Small intestine (tissue), 7 donors: ENCODE measurements around the gene CHST8. TPM values are rescaled to one million over a fixed set of nuclear protein-coding genes. Genes with fewer than 3 reads are reported as not detected.

Source experiments
- DNase-seq, 2 donors: peaks; one replicate each; pipeline versions ENCODE4 v3.0.0 to v3.0.0-alpha.2; 2013
- FAIRE-seq: peaks from 2 replicates; lab custom pipeline; 2012; peaks lifted over from hg19 to GRCh38; lab: Jason Lieb, UNC
- H3K27ac ChIP-seq, 3 donors: one replicate each; pipeline ENCODE4 v1.5.1; 2013; ENCODE audit warnings: low read length in 2 of 3, mild to moderate bottlenecking in 2 of 3, control low read depth in 1 of 3, inconsistent platforms in 1 of 3, low read depth in 1 of 3, moderate library complexity in 1 of 3
- H3K27me3 ChIP-seq, 3 donors: one replicate each; pipeline ENCODE4 v1.6.1; 2013; ENCODE audit warnings: low read length in 3 of 3, inconsistent platforms in 1 of 3; ENCODE audit not compliant: control insufficient read depth in 3 of 3, insufficient read depth in 3 of 3
- H3K36me3 ChIP-seq, 3 donors: one replicate each; pipeline ENCODE4 v1.6.1; 2013; ENCODE audit warnings: low read length in 3 of 3, inconsistent platforms in 1 of 3, low read depth in 1 of 3, mild to moderate bottlenecking in 1 of 3, moderate library complexity in 1 of 3; ENCODE audit not compliant: control insufficient read depth in 3 of 3, insufficient read depth in 2 of 3
- H3K4me1 ChIP-seq, 3 donors: one replicate each; pipeline ENCODE4 v1.6.1; 2013; ENCODE audit warnings: low read length in 2 of 3, inconsistent platforms in 1 of 3, low read depth in 1 of 3, mild to moderate bottlenecking in 1 of 3, moderate library complexity in 1 of 3; ENCODE audit not compliant: control insufficient read depth in 3 of 3, insufficient read depth in 2 of 3
- H3K4me3 ChIP-seq, 3 donors: one replicate each; pipeline ENCODE4 v1.5.1; 2013; ENCODE audit warnings: low read length in 3 of 3, control low read depth in 1 of 3, inconsistent platforms in 1 of 3, low read depth in 1 of 3, mild to moderate bottlenecking in 1 of 3, moderate library complexity in 1 of 3
- H3K9me3 ChIP-seq, 2 donors: one replicate each; pipeline ENCODE4 v1.6.1; 2013; ENCODE audit warnings: low read depth in 1 of 2, low read length in 1 of 2; ENCODE audit not compliant: control insufficient read depth in 2 of 2, insufficient read depth in 1 of 2
- WGBS, 3 donors: extraction: QIAGEN DNeasy Blood & Tissue Kit; methylation state at CpG; one replicate each; pipeline ENCODE4 v1.1.7; 2013; 5-methylcytosine and 5-hydroxymethylcytosine counted together
- polyA plus RNA-seq, 4 donors: library from polyadenylated mRNA; stranded (reverse) in 3 of 4; unstranded in 1 of 4; fragments of 200-250 nt in 3 of 4; fragments of 120-200 nt in 1 of 4; gene quantifications; one replicate each; pipeline versions ENCODE4 v1.2.1 to v1.2.3, GENCODE V29; 2013
- donor health status: healthy with polysubstance abuse.
- donor health status: control.
- donor health status: control.
- donor health status: Bipolar disorder and iron deficiency.
- donor health status: healthy.

CHST8 gene
- polyA plus RNA-seq, 4 donors = 0.21 to 0.54 TPM; not detected in 2

DNA sequence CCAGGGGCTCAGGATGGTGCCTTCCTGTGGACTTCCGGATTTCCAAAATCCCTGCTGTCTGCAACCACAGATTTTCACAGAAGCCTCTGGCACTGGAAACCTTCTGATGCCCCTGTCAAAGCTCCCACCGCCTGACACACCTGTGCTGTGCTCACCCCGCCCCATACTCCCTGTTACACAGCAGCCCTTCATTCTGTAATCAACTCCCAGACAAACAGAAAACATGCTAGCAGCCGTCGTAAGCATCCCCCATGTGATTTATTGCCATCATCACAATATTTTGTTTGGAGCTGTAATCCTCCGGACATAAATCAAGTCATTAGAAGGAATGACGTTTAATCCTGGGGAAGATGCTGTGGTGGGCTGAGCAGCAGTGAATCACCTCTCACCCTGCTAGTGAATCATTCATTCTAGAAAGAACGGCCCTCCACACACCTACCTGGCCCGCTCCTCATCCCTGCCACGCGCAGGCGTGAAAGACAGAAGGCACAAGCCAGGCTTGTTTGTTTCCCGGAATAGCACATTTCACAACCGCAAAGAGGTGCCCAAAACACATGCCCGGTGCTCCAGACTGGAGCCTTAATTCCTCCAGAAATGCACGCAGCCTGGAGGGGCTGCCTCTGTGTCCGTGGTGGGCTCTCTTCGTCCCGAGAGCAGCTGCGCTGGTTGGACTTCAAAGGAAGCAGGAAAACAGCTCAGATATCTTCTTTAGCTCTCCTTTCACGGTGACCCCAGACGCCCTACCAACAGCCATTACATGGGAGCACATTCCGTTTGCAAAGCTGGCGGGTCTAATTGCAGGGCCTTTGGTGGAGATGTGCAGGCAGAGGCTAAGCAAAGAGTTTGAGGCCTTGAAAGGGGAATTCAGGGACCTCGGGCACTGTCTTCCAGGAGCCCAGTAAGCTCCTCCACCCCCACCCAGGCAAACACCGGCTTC is 133.6 kb downstream of the CHST8 start:
- no peak for FAIRE-seq
- Histone ChIP-seq H3K36me3 (no peaks in the 10 kb centered on the region), H3K27me3 (no peaks in the 10 kb centered on the region), H3K27ac (no peak overlapping the region), H3K4me3 (no peak overlapping the region), H3K9me3 (no peaks in the 10 kb centered on the region), H3K4me1 (no peaks in the 10 kb centered on the region)
- DNase-seq = no peak
- 50 to 58% (median 58%) methylated on average over 26 of the region's 26 CpGs for WGBS, 3 donors

DNA sequence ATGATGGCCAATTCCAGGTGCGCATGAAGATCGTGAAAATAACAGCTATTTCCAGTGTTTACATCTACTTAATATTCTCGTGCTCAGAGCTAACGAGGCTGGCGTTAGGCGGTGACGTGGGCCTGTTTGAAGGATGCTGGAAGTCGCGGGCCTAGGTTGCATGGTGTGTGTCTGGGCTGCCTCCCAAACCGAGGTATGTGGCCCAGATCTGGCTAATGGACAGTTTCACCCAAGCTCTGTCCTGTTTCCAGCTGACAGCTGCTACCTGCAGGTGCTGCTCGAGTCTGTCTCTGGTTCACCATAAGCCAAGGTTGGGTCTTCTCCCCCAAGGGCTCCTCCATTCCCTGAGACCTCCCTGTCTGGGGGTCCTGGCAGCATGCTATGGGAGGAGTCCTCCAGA is 134.4 kb downstream of the CHST8 start:
- H3K4me1 ChIP-seq = no peaks in the 10 kb centered on the region
- H3K4me3 ChIP-seq = no peak overlapping the region
- H3K27ac ChIP-seq = no peak overlapping the region
- 77 to 85% (median 80%) methylated on average over 11 of the region's 11 CpGs for WGBS, 3 donors
- no peaks in the 10 kb centered on the region for H3K27me3 ChIP-seq
- no peak for DNase-seq
- FAIRE-seq = no peak
- H3K9me3 ChIP-seq = no peaks in the 10 kb centered on the region
- H3K36me3 ChIP-seq = no peaks in the 10 kb centered on the region

DNA sequence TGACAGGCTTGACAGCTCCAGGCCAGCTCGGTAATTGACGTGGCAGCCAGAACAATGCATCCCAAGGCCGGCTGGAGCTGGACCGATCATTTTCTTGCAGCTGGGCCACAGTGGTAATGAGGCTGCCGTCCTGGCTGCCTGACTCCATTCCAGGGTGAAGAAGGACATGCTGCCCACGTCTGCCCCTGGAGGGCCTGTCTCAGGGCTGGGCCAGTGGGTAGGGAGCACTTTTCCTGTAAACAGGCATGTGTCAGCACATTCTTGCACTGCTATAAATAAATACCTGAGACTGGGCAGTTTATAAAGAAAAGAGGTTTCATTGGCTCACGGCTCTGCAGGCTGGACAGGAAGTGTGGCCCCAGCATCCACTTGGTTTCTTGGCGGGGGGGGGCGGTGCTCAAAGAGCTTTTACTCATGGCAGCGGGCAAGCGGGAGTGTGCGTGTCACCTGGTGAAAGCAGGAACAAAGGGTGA is 136.8 kb downstream of the CHST8 start:
- FAIRE-seq (no peak), DNase-seq (no peak)
- H3K4me1 ChIP-seq = no peaks in the 10 kb centered on the region
- WGBS, 3 donors = 33 to 55% (median 50%) methylated on average over 12 of the region's 12 CpGs
- no peak overlapping the region for H3K27ac ChIP-seq
- H3K9me3 ChIP-seq = no peaks in the 10 kb centered on the region
- no peaks in the 10 kb centered on the region for H3K27me3 ChIP-seq
- no peaks in the 10 kb centered on the region for H3K36me3 ChIP-seq
- no peak overlapping the region for H3K4me3 ChIP-seq

DNA sequence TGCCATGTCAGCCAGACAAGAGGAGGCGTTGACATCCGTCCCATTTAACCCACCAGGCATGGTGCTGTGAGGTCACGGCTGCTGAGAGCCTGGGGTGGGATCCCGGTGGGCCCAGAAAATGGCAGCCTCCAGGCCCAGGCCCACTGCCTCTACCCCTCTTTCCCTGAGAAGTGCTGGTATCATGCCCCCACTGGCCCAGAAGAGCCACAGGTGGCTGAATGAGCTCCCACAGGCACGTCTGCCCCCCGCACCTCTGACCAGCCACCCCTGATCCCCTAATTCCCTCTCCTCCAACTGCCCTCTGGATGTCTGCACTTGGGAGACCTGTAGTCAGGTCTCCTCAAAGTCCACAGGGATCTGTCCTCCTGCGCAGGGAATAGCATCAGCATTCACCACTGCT is 137.6 kb downstream of the CHST8 start:
- Histone ChIP-seq H3K9me3 (no peaks in the 10 kb centered on the region), H3K27ac (no peak overlapping the region), H3K27me3 (no peaks in the 10 kb centered on the region), H3K4me1 (no peaks in the 10 kb centered on the region), H3K36me3 (no peaks in the 10 kb centered on the region), H3K4me3 (no peak overlapping the region)
- FAIRE-seq = no peak
- 87 to 91% (median 87%) methylated on average over 7 of the region's 7 CpGs for WGBS, 3 donors
- no peak for DNase-seq

DNA sequence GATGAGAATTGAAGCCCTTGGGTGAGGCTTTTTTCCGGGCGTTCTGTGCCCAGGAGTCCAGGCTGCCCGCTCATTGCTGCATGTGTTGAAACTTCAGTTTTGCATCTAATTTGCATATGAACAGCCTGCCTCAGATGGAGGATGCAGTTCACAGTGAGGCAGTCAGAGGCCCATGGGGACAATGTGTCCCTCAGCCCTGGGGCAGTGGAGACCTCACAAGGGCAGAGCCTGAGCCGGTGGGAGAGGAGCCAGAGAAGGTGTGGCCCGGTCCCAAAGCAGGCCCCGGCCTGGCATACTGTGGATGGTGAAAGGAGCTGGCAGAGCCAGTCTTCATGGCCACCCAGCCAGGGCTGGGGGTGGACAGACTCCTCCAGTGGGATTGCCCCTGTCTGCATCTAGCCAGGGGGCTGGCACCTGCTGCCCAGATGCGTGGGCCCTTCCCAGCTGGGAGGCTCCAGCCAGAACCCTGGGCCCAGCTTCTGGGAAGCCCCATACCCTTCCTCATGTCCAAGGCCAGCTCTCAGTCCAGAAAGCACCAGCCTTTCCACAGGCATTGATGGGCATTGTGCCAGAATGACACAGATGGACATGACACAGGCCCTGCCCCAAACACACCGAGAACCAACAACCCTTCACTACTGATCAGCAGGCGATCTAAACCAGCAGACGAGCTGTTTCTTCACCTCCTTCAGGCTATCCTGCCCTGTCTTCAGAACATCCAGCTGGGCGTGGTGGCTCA is 142.0 kb downstream of the CHST8 start:
- 66 to 76% (median 72%) methylated on average over 11 of the region's 11 CpGs for WGBS, 3 donors
- H3K4me3 ChIP-seq = no peak overlapping the region

DNA sequence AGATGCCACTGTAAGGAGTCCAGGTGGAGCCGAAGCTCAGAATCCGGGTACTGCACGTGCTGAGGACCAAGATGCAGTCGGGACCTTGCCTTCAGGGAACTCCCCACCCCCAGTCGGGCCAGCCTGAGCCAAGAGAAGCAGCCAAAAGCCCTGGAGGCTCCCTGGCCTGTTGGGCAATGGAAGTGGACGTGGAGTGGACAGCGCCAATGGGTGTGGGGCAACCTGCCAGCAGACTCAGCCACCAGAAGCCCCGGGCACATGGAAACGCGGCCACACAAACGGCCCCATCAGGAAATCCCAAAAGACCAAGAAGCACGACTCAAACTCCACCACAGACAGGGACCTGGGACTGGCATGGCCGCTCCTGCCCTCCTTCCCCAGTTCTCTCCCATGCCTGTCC is 144.9 kb downstream of the CHST8 start:
- Histone ChIP-seq H3K9me3 (no peaks in the 10 kb centered on the region), H3K36me3 (no peaks in the 10 kb centered on the region), H3K4me3 (no peak overlapping the region), H3K4me1 (peaks cover 0 to 4% (median 0%) of the 10 kb centered on the region in 3 donors), H3K27ac (no peak overlapping the region), H3K27me3 (no peaks in the 10 kb centered on the region)
- 80 to 84% (median 81%) methylated on average over 13 of the region's 13 CpGs for WGBS, 3 donors
- FAIRE-seq (no peak), DNase-seq (no peak)

More for the DNA sequence above, 142.0 kb downstream of the CHST8 start:
- no peaks in the 10 kb centered on the region for H3K9me3 ChIP-seq
- H3K36me3 ChIP-seq = no peaks in the 10 kb centered on the region
- no peaks in the 10 kb centered on the region for H3K27me3 ChIP-seq
- DNase-seq = no peak
- no peak for FAIRE-seq
- H3K27ac ChIP-seq = no peak overlapping the region
- no peaks in the 10 kb centered on the region for H3K4me1 ChIP-seq

DNA sequence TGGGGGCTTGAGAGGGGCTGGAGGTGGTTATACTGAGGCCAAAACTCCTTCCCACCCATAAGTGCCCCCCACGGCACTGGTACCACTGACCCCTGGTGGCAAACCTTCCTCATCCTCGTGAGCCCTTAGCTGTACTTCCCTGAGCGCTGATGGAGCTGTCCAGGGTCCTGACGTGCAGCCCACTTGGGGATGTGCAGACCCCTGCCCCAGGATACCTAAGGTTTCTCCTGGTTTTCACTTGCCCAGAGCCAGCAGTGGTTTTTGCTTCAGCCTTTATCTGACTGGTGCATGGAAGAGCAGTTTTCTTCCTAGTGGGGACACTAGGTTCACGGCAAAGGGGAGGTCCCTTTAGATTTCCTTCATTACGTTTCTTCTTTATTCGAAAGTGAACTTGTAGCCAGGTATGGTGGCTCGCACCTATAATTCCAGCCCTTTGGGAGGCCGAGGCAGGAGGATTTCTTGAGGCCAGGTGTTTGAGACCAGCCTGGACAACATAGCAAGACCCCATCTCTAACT is 146.2 kb downstream of the CHST8 start:
- H3K9me3 ChIP-seq = no peaks in the 10 kb centered on the region
- no peaks in the 10 kb centered on the region for H3K36me3 ChIP-seq
- FAIRE-seq (no peak), DNase-seq (peak in 1 of 2 donors; percentile 43)
- no peak overlapping the region for H3K4me3 ChIP-seq
- H3K27ac ChIP-seq = no peak overlapping the region
- peaks cover 0 to 6% (median 0%) of the 10 kb centered on the region in 3 donors for H3K4me1 ChIP-seq
- 40 to 45% (median 45%) methylated on average over 9 of the region's 9 CpGs for WGBS, 3 donors
- H3K27me3 ChIP-seq = no peaks in the 10 kb centered on the region

DNA sequence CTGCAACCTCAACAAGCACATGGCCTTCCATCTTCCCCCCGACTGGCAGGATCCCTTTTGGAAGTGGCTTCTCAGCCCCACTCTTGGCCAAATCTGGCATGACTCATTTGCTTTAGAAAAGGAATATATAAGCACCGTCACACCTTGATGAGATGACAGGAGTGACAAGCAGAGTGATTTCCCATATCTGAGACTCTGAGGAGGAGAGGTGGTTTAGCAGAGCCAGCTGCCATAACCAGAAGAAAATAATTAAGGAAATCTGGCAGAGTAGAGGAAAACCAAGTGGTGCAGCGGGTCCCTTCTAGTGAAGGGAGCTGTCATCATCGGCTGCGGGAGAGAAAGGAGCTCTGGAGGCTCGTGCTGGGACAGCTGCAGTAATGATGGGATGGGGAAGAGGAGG is 147.5 kb downstream of the CHST8 start:
- FAIRE-seq (no peak), DNase-seq (no peak)
- no peak overlapping the region for H3K27ac ChIP-seq
- no peak overlapping the region for H3K4me3 ChIP-seq
- 65 to 66% (median 65%) methylated on average over 6 of the region's 6 CpGs for WGBS, 3 donors
- H3K27me3 ChIP-seq = no peaks in the 10 kb centered on the region
- no peaks in the 10 kb centered on the region for H3K9me3 ChIP-seq
- H3K4me1 ChIP-seq = peaks cover 0 to 17% (median 0%) of the 10 kb centered on the region in 3 donors
- no peaks in the 10 kb centered on the region for H3K36me3 ChIP-seq
